NK-92 (cell line): ENCODE results near the gene EXOC6B.

Experiments used
- DNase-seq: peaks from one replicate; lab custom pipeline; 2025; ENCODE audit not compliant: unreplicated experiment; lab: John Stamatoyannopoulos, UW

EXOC6B gene

DNA sequence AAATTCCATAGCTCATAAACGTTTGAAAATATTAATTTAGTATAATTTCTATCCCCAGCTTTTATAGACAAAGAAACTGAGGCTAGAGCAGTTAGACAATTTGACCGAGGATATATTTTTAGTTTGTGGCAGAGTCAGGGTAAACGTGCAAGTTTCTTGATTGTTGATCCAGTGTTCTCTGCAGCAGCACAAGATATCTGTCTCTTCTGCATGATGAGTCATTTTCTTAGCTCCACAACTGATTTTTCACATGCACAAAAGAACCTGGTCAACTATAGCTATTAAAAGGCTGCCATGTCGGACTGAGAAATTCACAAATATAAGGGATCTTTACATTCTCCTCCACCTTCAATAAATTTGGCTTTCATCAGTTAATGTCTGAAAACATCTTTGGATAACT, 534.8 kb downstream of the EXOC6B start:
- no peak for DNase-seq

DNA sequence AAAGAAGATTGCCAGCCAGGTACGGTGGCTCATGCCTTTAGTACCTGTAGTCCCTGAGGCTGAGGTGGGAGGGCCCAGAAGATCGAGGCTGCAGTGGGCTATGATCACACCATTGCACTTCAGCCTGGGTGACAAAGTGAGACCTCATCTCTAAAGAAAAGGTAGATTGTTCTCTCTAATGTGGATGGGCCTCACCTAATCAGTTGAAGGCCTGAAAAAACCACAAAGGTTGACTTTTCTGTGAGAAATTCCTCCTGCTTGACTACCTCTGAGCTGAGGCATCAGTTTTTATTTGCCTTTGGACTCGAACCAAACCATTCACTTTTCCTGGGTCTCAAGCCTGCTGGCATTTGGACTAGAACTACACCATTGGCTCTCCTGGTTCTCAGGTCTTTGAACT, 536.1 kb downstream of the EXOC6B start:
- no peak for DNase-seq

- DNase-seq: no peak
These were observed 536.5 kb downstream of the EXOC6B start for GRCh38 chr2:72289283-72289682.

DNA sequence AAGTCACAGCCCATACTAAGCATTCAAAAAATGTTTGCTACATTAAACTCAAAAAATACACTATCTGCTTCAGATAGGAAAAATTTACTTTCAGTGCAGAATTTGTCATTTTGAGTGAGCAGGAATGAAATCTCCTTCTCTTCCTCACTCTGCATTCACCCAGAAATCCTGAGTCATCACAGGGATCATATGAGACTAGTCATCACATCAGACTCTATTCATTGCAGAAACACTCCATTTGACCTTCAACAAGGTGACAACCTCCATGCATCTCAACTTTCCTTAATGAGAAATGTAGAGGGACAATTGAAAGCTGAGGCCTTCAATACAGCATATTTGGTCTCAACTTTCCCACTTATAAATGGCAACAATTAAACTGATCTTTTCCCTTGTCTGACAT, 547.8 kb downstream of the EXOC6B start:
- DNase-seq: no peak

GRCh38 chr2:72276876-72277275, 549.0 kb downstream of the EXOC6B start:
- no peak for DNase-seq

DNA sequence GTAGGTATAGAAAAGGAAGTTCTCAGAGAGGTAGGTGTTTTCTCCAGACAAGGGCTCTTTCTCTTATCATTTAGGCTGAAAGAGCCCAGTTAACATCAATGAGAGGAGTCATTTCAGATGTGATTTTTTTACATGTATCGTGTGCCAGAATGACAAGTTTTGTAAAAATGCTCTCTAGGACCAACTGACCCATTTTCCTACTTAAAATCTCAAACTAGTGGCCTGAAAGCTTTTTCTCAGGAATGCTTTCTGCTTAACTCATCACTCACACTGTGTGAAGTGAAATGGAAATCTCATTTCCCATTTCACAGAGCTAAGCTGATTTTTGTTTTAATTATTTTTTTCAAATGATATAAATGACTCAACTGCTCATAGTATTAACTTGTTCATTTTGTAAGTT, 549.5 kb downstream of the EXOC6B start:
- no peak for DNase-seq

GRCh38 chr2:72275084-72275483, 550.7 kb downstream of the EXOC6B start:
- no peak for DNase-seq

- no peak for DNase-seq
These were observed 551.4 kb downstream of the EXOC6B start for GRCh38 chr2:72274380-72274797.

DNA sequence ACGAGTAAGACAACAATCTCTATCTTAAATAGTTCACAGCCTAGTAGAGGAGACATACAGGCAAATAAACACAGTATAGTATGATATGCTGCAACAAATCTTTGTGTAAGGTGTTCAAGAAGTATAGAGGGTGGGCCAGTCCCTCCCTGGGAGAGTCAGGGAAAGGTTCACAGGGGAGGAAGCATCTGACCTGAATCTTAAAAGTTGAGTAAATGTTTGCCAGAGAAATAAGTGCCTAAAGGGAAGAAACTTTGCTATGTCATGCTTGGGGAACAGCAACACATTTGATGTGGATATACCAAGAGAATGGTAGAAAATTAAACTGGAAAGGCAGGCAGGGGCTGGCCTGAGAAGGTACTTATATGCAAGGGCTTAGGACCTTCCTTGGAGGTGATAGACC, 552.4 kb downstream of the EXOC6B start:
- DNase-seq: no peak

DNA sequence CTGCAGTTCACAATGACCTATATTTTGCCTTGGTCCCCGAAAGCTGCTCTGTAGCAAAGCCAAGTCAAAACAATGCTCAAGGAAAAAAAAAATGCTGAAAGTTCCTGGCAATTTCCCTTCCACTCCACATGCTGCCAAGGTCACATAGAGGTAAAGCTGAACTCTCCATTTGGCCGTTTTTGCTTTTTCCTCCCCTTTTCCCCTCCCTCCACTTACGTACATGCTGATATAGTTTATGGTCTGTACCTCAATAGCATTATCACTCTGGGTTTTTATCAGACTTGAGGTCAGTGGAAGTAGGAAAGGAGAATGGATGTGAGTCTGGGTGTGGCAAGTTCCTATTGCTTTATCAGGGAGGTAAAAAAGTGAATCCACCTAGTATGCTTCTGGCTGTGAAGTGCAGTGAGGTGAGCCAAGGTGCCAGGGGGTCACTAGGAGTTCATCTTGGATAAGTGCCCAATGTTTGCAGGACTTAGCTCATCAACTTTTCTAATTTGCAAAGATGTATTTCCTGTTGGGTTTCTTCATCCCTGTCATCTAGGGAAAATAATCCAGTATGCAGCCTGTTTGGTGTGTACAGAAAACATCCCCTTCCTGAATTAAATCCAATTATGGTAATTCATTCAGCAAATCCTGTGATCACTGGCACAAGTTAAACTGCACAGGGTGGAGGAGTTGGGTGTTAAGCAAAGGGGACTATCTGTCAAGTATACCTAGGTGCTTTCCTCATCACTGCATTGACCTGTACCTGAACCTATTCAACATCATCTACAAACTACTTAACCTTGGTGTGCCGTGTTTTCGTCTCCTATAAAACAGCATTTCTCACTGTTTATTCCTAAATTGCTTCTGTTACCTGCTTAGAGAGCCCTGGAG, 553.8 kb downstream of the EXOC6B start:
- DNase-seq: no peak

DNA sequence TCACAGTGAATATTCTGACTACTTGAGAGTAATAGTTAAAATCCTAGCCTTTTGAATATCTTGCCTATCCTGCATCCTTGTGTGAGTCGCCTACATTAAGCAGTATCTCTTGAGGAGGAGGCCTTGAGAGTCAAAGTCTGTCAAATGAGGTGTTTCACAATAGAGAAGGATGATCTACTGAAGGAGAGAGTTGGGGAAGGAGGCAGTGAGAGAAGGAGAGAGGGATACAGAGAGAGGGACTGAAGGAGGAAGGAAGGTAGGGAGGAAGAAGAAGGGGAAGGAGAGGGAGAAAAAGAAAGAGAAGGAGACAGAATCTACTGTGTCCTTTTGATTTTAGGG, 554.6 kb downstream of the EXOC6B start:
- DNase-seq: no peak

DNA sequence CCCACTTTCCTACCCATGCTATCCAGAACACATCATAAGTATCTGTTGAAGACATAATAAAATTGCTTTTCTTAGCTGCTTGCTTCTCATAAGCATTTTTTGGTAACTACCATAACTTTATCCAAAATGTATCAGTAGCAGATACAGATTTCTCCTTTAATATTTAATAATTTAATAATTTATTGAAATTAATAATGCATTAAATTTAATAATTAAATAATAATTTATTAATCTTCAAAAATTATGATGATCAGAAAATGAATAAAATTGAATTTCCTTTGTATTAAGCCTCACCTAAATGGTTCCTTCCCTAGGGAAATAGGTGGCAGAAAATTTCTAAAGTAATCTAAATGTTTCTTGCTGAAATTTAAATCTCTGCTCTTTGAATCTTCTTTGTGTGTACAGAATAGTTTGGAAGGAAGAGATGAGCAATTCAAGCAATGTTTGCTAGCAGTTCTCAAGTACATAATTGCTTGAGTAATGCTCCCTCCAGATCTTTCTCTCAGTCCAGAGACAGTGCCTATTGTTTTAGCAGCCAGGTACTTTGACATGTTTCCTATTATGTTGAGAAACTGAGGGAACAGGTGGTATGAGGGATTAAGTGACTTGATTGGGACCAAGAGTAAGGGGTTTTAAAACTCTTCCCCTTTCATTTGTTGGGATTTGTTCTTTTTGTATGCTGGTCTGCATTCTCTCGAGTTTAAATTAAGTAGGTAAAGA, 555.1 kb downstream of the EXOC6B start:
- DNase-seq: no peak

DNA sequence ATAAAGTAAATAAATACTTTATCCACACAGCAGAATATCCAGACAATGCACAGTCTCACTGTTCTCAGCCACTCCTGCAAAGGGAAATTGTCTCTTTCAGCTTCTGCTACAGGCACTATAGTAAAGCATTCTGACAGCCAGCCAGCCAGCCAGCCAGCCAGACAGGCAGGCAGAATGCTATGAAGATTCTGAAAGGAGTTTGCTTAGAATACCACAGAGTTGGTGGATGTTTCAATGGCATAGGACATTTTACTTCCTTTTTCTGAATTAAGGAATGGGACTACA, 562.1 kb downstream of the EXOC6B start:
- DNase-seq: no peak

DNA sequence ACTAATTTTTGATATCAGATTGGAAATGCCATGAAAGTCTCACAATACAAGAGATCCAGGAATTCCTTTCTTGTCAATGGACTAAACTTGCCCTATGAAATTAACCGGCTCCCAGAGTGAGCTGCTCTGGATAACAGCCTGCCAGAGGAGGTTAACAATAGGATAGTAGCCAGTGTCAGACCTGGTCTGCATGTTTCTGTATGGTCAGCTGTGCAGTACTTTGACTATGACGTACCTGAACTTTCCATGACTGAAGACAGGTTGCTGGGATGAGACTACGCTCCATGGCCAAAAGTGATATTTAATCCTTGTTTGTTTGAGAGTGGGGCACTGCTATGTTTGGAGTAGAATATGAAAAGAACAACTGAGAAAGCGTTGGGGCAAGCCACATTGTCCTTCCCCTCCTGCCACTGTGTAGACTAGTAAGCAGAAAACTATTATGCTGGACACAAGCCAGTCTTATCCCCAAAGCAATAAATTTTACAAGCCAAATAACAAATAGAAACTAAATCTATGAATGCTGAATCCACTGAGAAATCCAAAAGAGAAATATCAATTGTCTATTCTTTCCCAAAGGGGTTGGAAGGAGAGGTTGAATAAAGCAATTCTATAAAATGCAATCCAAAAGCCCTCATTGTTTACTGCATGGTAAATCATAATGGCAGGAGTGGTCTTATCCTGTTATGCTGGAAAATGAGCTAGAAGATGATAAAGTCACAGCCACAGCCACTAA, 562.6 kb downstream of the EXOC6B start:
- no peak for DNase-seq

GRCh38 chr2:72261076-72261475, 564.8 kb downstream of the EXOC6B start:
- DNase-seq: no peak

DNA sequence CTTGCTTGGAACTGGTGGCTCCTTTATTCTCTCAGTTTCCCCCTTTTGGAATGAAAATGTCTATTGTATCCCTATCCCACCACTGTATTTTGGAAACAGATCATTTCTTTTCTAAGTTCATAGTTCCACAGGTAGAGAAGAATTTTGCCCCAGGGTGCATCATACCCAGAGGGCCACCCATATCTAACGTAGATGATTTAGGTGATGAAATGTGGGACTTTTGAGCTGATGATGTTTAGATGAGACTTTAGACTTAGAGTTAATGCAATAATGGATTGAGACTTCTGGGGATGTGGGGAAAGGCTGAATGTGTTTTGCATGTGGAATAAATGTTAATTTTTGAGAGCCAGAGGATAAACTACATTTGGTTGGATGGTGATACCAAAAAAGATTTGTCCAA, 570.3 kb downstream of the EXOC6B start:
- DNase-seq: no peak

- DNase-seq: no peak
These were observed 570.9 kb downstream of the EXOC6B start for GRCh38 chr2:72254831-72255451.

DNA sequence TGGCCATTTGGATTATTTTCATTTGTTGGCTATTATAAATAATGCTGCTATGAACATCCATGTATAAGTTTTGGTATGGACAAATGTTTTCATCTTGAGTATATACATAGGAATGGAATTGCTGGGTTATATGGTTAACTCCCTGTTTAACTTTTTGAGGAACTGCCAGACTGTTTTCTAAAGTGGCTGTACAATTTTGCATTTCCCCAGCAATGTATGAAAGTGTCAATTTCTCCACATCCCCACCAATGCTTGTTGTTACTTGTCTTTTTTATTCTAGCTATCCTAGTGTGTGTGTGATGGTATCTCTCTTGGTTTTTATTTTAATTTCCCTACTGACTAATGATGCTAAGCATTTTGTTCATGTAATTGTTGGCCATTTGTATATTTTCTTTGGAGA, 587.5 kb downstream of the EXOC6B start:
- no peak for DNase-seq

DNA sequence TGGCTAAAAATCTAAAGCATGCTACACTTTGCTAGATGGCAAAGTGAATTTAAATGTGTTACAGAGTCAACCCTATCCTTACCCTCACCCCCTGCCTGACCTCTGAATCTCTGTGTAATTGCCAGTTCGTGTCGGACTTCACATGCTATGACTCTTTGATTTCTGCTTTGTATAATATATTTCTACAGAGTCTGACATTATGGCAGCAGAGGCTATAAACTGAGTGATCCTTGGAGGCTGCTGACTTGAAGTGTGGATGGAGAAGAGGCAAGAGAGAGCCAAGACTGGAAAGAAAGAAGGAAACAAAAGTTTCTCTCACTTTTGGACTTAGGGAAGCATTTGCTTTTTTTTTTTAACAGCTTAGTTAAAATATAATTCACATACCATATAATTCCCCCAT, 588.3 kb downstream of the EXOC6B start:
- DNase-seq: no peak

GRCh38 chr2:72236445-72237067, 589.3 kb downstream of the EXOC6B start:
- DNase-seq: no peak
